K562 (cell line): ENCODE results near the gene RET. TPM values are rescaled to one million over a fixed set of nuclear protein-coding genes. Genes with fewer than 3 reads are reported as not detected.

Experiments used
- ATAC-seq: fragments of 200-7000 bp; cut with Tn5 transposase; 3 replicates; pipeline ENCODE4 v1.9.1; 2020; ENCODE audit warnings: moderate library complexity
- BruUV-seq: library from RNA; stranded (reverse); fragments of 400-500 nt; replicated peaks from 2 replicates; lab custom pipeline; 2021; lab: Mats Ljungman, UMichigan
- CTCF ChIA-PET: fragments of 300-600 bp; formaldehyde crosslinking; extraction: SDS; loops from one replicate; lab custom pipeline; 2021; ENCODE audit warnings: low intra/inter-chr PET ratio; lab: Yijun Ruan, JAX
- POLR2A ChIA-PET: fragments of 300-600, 350-650 bp; sonication (Branson Sonifier 250); formaldehyde crosslinking; extraction: SDS; loops from one replicate; lab custom pipeline; 2021; ENCODE audit warnings: antibody characterized with exemption, inconsistent platforms; lab: Yijun Ruan, JAX
- DNase-seq, 4 experiments: peaks; one replicate each; pipeline versions ENCODE4 v3.0.0 to v3.0.0-alpha.2; 2011 to 2018; ENCODE audit warnings: low spot score in 3 of 4, mixed read lengths in 3 of 4; ENCODE audit errors: extremely low read depth in 1 of 4
- FAIRE-seq: peaks from 2 replicates; lab custom pipeline; 2011; peaks lifted over from hg19 to GRCh38; lab: Jason Lieb, UNC
- H2AFZ ChIP-seq: 2 replicates; pipeline ENCODE4 v1.6.0; 2011; ENCODE audit warnings: low read depth, low read length, control low read depth, inconsistent platforms
- H3K27ac ChIP-seq: fragments of 200-600 bp; 3 replicates; pipeline ENCODE4 v1.8.0; 2011; ENCODE audit warnings: low read depth, mild to moderate bottlenecking, control low read depth, inconsistent platforms, low read length, moderate library complexity, mixed read lengths; ENCODE audit errors: extremely low read depth
- H3K27me3 ChIP-seq, 2 experiments: fragments of 300-600 bp in 1 of 2; 2 replicates in 1 of 2; 3 replicates in 1 of 2; pipeline versions ENCODE4 v1.6.0 to v1.8.0; 2011; ENCODE audit warnings: inconsistent platforms in 2 of 2, low read length in 2 of 2, mild to moderate bottlenecking in 1 of 2, mixed read lengths in 1 of 2, moderate library complexity in 1 of 2; ENCODE audit not compliant: control insufficient read depth in 2 of 2, insufficient read depth in 2 of 2
- H3K36me3 ChIP-seq: fragments of 300-600 bp; 3 replicates; pipeline ENCODE4 v1.8.0; 2011; ENCODE audit warnings: mild to moderate bottlenecking, low read length, inconsistent platforms; ENCODE audit not compliant: control insufficient read depth, insufficient read depth
- H3K4me1 ChIP-seq, 2 experiments: fragments of 200-600 bp in 1 of 2; replicated peaks in 1 of 2; 2 replicates in 1 of 2; 3 replicates in 1 of 2; pipeline versions ENCODE4 v1.5.1 to v1.8.0; 2011; ENCODE audit warnings: inconsistent platforms in 2 of 2, low read length in 2 of 2, mild to moderate bottlenecking in 1 of 2, mixed read lengths in 1 of 2, moderate library complexity in 1 of 2; ENCODE audit not compliant: control insufficient read depth in 2 of 2, insufficient read depth in 2 of 2
- H3K4me2 ChIP-seq: 2 replicates; pipeline ENCODE4 v1.6.1; 2011; ENCODE audit warnings: low read length, control low read depth, inconsistent platforms, mixed read lengths; ENCODE audit not compliant: insufficient read depth
- H3K4me3 ChIP-seq: fragments of 200-600 bp; sonication (generic), shearing (Covaris generic); 2 replicates; pipeline ENCODE4 v1.5.1; 2016; ENCODE audit warnings: control low read depth, inconsistent platforms
- H3K79me2 ChIP-seq: fragments of 200-600 bp; 3 replicates; pipeline ENCODE4 v1.8.0; 2011; ENCODE audit warnings: low read length, inconsistent platforms; ENCODE audit not compliant: control insufficient read depth, insufficient read depth
- H3K9ac ChIP-seq, 2 experiments: 2 replicates each; pipeline versions ENCODE4 v1.6.0 to v1.6.1; 2011; ENCODE audit warnings: low read depth in 2 of 2, low read length in 2 of 2, control low read depth in 1 of 2, inconsistent platforms in 1 of 2, mild to moderate bottlenecking in 1 of 2, mixed read lengths in 1 of 2; ENCODE audit not compliant: insufficient read depth in 1 of 2
- H3K9me1 ChIP-seq: one replicate; pipeline ENCODE4 v1.6.0; 2011; ENCODE audit warnings: inconsistent platforms, mild to moderate bottlenecking, low read length, moderate library complexity; ENCODE audit not compliant: control insufficient read depth, insufficient read depth
- H3K9me3 ChIP-seq: replicated peaks from 2 replicates; pipeline ENCODE4 v1.5.1; 2011; ENCODE audit warnings: low read depth, low read length, inconsistent platforms; ENCODE audit not compliant: control insufficient read depth, insufficient read depth
- H4K20me1 ChIP-seq: replicated peaks from 2 replicates; pipeline ENCODE4 v1.6.1; 2011; ENCODE audit warnings: low read length, inconsistent platforms, mixed read lengths; ENCODE audit not compliant: control insufficient read depth, insufficient read depth
- CTCF ChIP-seq, 3 experiments: IDR thresholded peaks in 2 of 3; conservative IDR thresholded peaks in 1 of 3; 2 replicates each; pipeline ENCODE4 v1.5.1; 2011 to 2012; ENCODE audit warnings: low read length in 3 of 3, mild to moderate bottlenecking in 3 of 3, control low read depth in 2 of 3, improper control_type of control experiment in 1 of 3, inconsistent platforms in 1 of 3, low read depth in 1 of 3, mixed read lengths in 1 of 3, moderate library complexity in 1 of 3; ENCODE audit not compliant: insufficient read depth in 2 of 3
- RAD21 ChIP-seq, 2 experiments: fragments of 250-450 bp in 1 of 2; fragments of 450-650 bp in 1 of 2; sonication (Bioruptor Pico) in 1 of 2; formaldehyde crosslinking in 1 of 2; IDR thresholded peaks in 1 of 2; conservative IDR thresholded peaks in 1 of 2; 2 replicates each; pipeline versions ENCODE4 v1.4.0 to v1.8.0; 2020 to 2022; ENCODE audit warnings: mild to moderate bottlenecking in 2 of 2, moderate library complexity in 1 of 2
- STAT5A ChIP-seq: IDR thresholded peaks from 2 replicates; pipeline ENCODE4 v1.6.1; 2012; ENCODE audit warnings: low read length, inconsistent platforms, borderline replicate concordance
- WGBS: fragments of 100-300 bp; shearing (Covaris generic); methylation state at CpG from one replicate; pipeline ENCODE4 v1.1.6; 2016; ENCODE audit warnings: low coverage, mixed read lengths; ENCODE audit not compliant: insufficient coverage; ENCODE audit errors: missing lambda C conversion rate; 5-methylcytosine and 5-hydroxymethylcytosine counted together
- in situ Hi-C: fragments of 300-500 bp; cut with MboI; formaldehyde crosslinking; loops from 4 replicates; pipeline ENCODE4 v1.15.0; 2018; ENCODE audit warnings: inconsistent platforms, mixed read lengths
- intact Hi-C: fragments of 100-400 bp; cut with micrococcal nuclease; formaldehyde crosslinking; loops from 2 replicates; pipeline ENCODE4 v1.14.2; 2022
- polyA plus RNA-seq, 8 experiments: library from polyadenylated mRNA; depleted of rRNA in 4 of 8; stranded (reverse) in 5 of 8; unstranded in 3 of 8; fragments of >200 nt; fragmentation: Nextera tagmentation in 2 of 8; fragmentation: Illumina TruSeq in 1 of 8; extraction: Ambion mirVana in 2 of 8; extraction: Trizol in 1 of 8; gene quantifications; 2 replicates each; pipeline versions ENCODE4 v1.2.1 to v1.2.3, GENCODE V29; 2011 to 2014; ENCODE audit warnings: inconsistent platforms in 1 of 8, missing spikeins in 1 of 8
- total RNA-seq, 7 experiments: library from RNA; depleted of rRNA in 6 of 7; stranded (reverse); fragments of >200 nt in 6 of 7; fragmentation: Illumina TruSeq in 2 of 7; extraction: Trizol in 2 of 7; gene quantifications; 2 replicates each; pipeline versions ENCODE4 v1.2.1 to v1.2.3, GENCODE V29; 2011 to 2021; ENCODE audit warnings: low replicate concordance in 1 of 7
- TF ChIP-seq, protein P1 (sequence below): fragments of 150-350 bp; IDR thresholded peaks from 2 replicates; pipeline ENCODE4 v1.6.1; 2014; ENCODE audit warnings: low read depth, mild to moderate bottlenecking, low read length, borderline replicate concordance

RET gene
- total and polyA plus RNA-seq, 9 of the 15 experiments (the other 6 are each of a cell fraction or from before 2014, with no cell fraction given) = 0.04 to 0.05 TPM; not detected in 7

DNA sequence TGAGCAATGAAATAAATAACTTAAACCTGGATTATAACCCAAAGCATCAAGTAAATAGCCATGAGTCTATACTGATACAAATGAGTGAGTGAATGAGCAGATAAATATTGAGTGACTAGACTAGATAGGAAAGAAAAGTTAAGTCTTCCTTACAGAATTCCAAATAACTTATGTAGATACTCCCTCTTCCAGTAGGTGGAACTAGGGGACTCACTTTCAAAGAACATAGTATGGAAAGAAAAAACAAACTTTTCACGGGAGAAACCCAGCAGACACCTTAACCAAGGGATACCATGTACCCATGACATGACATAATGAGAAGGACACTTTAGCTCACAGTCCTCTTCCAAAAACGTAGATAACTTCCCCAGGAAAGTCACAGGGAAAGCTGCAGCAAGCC is 93.6 kb downstream of the RET start:
- Histone ChIP-seq H3K79me2 (no peaks in the 10 kb centered on the region), H4K20me1 (no peaks in the 10 kb centered on the region), H3K27ac (no peak overlapping the region), H3K36me3 (no peaks in the 10 kb centered on the region; the same call in 2 of the 3 replicates), H3K4me2 (no peak overlapping the region), H3K9ac (no peak overlapping the region), H3K4me1 (peaks cover 0 to 9% of the 10 kb centered on the region in 2 experiments; a peak in 3 of 5 replicates), H3K9me1 (no peaks in the 10 kb centered on the region), H3K4me3 (no peak overlapping the region), H3K27me3 (no peaks in the 10 kb centered on the region), H2AFZ (no peak overlapping the region), H3K9me3 (no peaks in the 10 kb centered on the region)
- no TSS peak for BruUV-seq
- CTCF ChIA-PET = no interaction called here
- ATAC-seq = peak; percentile 40; the same call in 2 of the 3 replicates
- FAIRE-seq = no peak
- intact Hi-C loops (no loop called here), in situ Hi-C loops (no loop called here)
- 16% methylated on average over 2 of the region's 2 CpGs for WGBS
- POLR2A ChIA-PET = interaction anchor here (1.0 to 1.2 kb wide), 2 partner anchors 14 to 103 kb away, joined by 3 read pairs; no protein-coding TSS in a partner anchor
- no peak for DNase-seq
- TF ChIP-seq, protein P1, sequence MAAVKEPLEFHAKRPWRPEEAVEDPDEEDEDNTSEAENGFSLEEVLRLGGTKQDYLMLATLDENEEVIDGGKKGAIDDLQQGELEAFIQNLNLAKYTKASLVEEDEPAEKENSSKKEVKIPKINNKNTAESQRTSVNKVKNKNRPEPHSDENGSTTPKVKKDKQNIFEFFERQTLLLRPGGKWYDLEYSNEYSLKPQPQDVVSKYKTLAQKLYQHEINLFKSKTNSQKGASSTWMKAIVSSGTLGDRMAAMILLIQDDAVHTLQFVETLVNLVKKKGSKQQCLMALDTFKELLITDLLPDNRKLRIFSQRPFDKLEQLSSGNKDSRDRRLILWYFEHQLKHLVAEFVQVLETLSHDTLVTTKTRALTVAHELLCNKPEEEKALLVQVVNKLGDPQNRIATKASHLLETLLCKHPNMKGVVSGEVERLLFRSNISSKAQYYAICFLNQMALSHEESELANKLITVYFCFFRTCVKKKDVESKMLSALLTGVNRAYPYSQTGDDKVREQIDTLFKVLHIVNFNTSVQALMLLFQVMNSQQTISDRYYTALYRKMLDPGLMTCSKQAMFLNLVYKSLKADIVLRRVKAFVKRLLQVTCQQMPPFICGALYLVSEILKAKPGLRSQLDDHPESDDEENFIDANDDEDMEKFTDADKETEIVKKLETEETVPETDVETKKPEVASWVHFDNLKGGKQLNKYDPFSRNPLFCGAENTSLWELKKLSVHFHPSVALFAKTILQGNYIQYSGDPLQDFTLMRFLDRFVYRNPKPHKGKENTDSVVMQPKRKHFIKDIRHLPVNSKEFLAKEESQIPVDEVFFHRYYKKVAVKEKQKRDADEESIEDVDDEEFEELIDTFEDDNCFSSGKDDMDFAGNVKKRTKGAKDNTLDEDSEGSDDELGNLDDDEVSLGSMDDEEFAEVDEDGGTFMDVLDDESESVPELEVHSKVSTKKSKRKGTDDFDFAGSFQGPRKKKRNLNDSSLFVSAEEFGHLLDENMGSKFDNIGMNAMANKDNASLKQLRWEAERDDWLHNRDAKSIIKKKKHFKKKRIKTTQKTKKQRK = no peak
- TF ChIP-seq STAT5A (no peak), RAD21 (CRISPR knock-in tag; conservative IDR thresholded peaks at IDR 0.05 in 1 of 2, IDR thresholded peaks at IDR 0.05 in 1 of 2) (peak in 1 of 2 experiments; percentile 34; a peak in 2 of 4 replicates), CTCF (IDR thresholded peaks at IDR 0.05 in 2 of 3, conservative IDR thresholded peaks at IDR 0.05 in 1 of 3; ENCODE audit: insufficient read depth in 2 of 3, low read depth in 1 of 3, low read length in 3 of 3) (peak in 2 of 3 experiments; percentile 35 to 39; a peak in 2 of 6 replicates)
